Measurements from ENCODE around the gene ANKRD65.
"Not testable (repeated sequence)": the region's sequence is repeated elsewhere in the genome, so short reads cannot be mapped to it uniquely, and the experiment has no call there.

The ANKRD65 gene

GRCh38 chr1:1429671-1430073 lies 8.6 kb upstream of the ANKRD65 start:
- TF ChIP-seq CTCF (IDR thresholded peaks at IDR 0.05; ENCODE audit: insufficient read depth, missing control alignments): no peak
- no peak for FAIRE-seq
- DNase-seq (ENCODE audit: insufficient read length, low spot score): no peak

GRCh38 chr1:1428967-1429366 lies 7.9 kb upstream of the ANKRD65 start:
- not testable (repeated sequence) for FAIRE-seq; DNase-seq (ENCODE audit: insufficient read length, low spot score)

GRCh38 chr1:1428174-1428573 lies 7.1 kb upstream of the ANKRD65 start:
- peak; percentile 2 for DNase-seq (ENCODE audit: insufficient read length, low spot score)
- no peak for TF ChIP-seq CTCF (IDR thresholded peaks at IDR 0.05; ENCODE audit: insufficient read depth, missing control alignments)

GRCh38 chr1:1427820-1428148 lies 6.7 kb upstream of the ANKRD65 start:
- DNase-seq (ENCODE audit: insufficient read length, low spot score): peak; percentile 10
- no peak for TF ChIP-seq CTCF (IDR thresholded peaks at IDR 0.05; ENCODE audit: insufficient read depth, missing control alignments)
- no peak for FAIRE-seq

More at GRCh38 chr1:1428174-1428573, 7.1 kb upstream of the ANKRD65 start:
- FAIRE-seq: no peak

GRCh38 chr1:1427106-1427819 lies 6.2 kb upstream of the ANKRD65 start:
- peak; percentile 41 for DNase-seq (ENCODE audit: insufficient read length, low spot score)

DNA sequence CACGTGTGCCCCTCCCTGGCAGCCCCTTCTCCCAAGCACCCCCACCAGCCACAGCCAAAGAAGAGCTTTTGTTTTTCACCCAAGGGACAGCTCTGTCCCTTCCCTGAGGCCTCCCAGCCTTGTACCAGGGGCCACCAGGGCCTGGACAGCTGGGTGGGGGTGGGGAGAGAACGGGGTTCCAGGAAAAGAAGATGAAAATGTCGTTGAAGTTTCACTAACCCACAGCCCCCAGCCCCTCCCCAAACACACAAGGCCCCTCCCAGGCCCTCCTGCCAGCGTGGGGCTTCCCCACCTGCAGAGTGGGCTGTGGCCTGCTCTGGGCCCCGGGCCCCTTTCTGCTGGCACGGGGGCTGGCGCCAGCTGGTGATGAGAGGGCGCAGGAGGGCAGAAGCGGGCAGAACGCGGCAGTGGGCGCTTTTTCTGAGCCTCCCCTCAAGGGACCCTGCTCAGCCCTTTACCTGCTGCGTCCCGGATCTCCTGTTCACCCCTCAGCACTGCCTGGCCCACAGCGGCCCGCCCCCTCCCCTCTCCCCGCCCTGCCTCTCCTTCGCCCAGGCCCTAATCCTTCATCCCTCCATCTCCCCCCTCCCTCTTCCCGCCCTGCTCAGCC lies 5.5 kb upstream of the ANKRD65 start:
- no peak for TF ChIP-seq CTCF (IDR thresholded peaks at IDR 0.05; ENCODE audit: insufficient read depth, missing control alignments)
- DNase-seq (ENCODE audit: insufficient read length, low spot score) (peak; percentile 18), FAIRE-seq (no peak)

More at GRCh38 chr1:1427106-1427819, 6.2 kb upstream of the ANKRD65 start:
- no peak for FAIRE-seq
- TF ChIP-seq CTCF (IDR thresholded peaks at IDR 0.05; ENCODE audit: insufficient read depth, missing control alignments): no peak

DNA sequence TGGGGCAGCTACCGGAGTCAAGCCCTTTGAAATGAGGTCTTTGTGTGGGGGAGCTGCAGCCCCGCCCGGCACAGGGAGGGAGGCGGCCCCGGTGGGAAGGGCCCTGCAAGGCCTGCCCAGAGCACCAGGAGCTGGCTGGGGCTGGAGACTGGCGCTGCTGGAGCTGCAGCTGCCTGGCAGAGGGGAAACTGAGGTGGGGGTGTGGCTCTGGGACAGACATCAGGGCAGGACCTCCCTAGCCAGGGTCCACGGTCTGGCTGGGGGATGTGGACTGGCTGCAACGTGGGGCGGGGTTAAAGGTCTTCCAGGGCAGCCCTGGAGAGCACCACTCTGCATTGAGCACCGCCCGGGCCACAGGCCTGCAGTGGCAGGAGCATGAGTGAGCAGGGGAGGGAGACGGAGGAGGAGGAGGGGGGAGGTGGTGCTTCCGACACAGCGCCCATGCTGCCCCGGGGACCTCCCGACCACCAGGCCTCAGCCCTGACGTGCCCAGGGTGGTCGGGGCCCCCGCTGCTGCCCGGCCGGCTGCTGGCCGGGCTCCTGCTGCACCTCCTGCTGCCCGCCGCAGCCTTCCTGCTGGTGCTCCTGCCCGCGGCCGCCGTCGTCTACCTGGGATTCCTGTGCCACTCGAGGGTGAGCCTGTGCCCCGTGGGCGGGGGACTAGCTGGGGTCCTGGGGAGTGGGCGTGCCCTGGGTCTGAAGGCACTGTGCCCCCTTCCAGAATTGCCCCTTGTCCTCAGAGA lies 4.8 kb upstream of the ANKRD65 start:
- FAIRE-seq (no peak), DNase-seq (ENCODE audit: insufficient read length, low spot score) (peak; percentile 3)

More for the DNA sequence above, 4.8 kb upstream of the ANKRD65 start:
- no peak for TF ChIP-seq CTCF (IDR thresholded peaks at IDR 0.05; ENCODE audit: insufficient read depth, missing control alignments)
